Mucosa of rectum (tissue), 2 donors: ENCODE measurements around the gene PGM5.
"Not testable (repeated sequence)": the region's sequence is repeated elsewhere in the genome, so short reads cannot be mapped to it uniquely, and the experiment has no call there.

Experiments
- H3K27ac ChIP-seq, 2 donors: one replicate each; pipeline ENCODE4 v1.7.0; 2013; ENCODE audit warnings: inconsistent platforms in 2 of 2, low read depth in 2 of 2, low read length in 2 of 2
- H3K27me3 ChIP-seq, 2 donors: one replicate each; pipeline ENCODE4 v1.7.0; 2013; ENCODE audit warnings: low read length in 2 of 2; ENCODE audit not compliant: control insufficient read depth in 2 of 2, insufficient read depth in 2 of 2
- H3K36me3 ChIP-seq, 2 donors: one replicate each; pipeline ENCODE4 v1.7.0; 2013; ENCODE audit warnings: low read length in 2 of 2; ENCODE audit not compliant: control insufficient read depth in 2 of 2, insufficient read depth in 2 of 2
- H3K4me1 ChIP-seq, 2 donors: one replicate each; pipeline ENCODE4 v1.7.0; 2013; ENCODE audit warnings: low read length in 2 of 2, mild to moderate bottlenecking in 1 of 2; ENCODE audit not compliant: control insufficient read depth in 2 of 2, insufficient read depth in 2 of 2
- H3K4me3 ChIP-seq, 2 donors: one replicate each; pipeline ENCODE4 v1.7.0; 2013; ENCODE audit warnings: low read length in 2 of 2
- H3K9ac ChIP-seq, 2 donors: one replicate each; pipeline ENCODE4 v1.7.0; 2013; ENCODE audit warnings: low read length in 2 of 2, low read depth in 1 of 2, mild to moderate bottlenecking in 1 of 2
- H3K9me3 ChIP-seq, 2 donors: one replicate each; pipeline ENCODE4 v1.7.0; 2013; ENCODE audit warnings: low read length in 2 of 2; ENCODE audit not compliant: control insufficient read depth in 2 of 2
- donor health status: healthy.
- donor health status: Normal muscosa, but diverticular disease.

The PGM5 gene

GRCh38 chr9:68412754-68413153 lies 56.3 kb downstream of the PGM5 start:
- H3K9me3 ChIP-seq, H3K27ac ChIP-seq, H3K36me3 ChIP-seq, H3K4me3 ChIP-seq, H3K4me1 ChIP-seq, H3K9ac ChIP-seq, H3K27me3 ChIP-seq: not testable (repeated sequence)

GRCh38 chr9:68415065-68415464 lies 58.7 kb downstream of the PGM5 start:
- not testable (repeated sequence) for H3K9me3 ChIP-seq, H3K4me1 ChIP-seq, H3K27me3 ChIP-seq, H3K4me3 ChIP-seq, H3K27ac ChIP-seq, H3K9ac ChIP-seq, H3K36me3 ChIP-seq

GRCh38 chr9:68416936-68417564 lies 60.6 kb downstream of the PGM5 start:
- Histone ChIP-seq H3K4me1 (no peaks in the 10 kb centered on the region), H3K9ac (no peak overlapping the region), H3K27ac (no peak overlapping the region), H3K36me3 (no peaks in the 10 kb centered on the region), H3K27me3 (no peaks in the 10 kb centered on the region), H3K9me3 (no peaks in the 10 kb centered on the region), H3K4me3 (no peak overlapping the region)

DNA sequence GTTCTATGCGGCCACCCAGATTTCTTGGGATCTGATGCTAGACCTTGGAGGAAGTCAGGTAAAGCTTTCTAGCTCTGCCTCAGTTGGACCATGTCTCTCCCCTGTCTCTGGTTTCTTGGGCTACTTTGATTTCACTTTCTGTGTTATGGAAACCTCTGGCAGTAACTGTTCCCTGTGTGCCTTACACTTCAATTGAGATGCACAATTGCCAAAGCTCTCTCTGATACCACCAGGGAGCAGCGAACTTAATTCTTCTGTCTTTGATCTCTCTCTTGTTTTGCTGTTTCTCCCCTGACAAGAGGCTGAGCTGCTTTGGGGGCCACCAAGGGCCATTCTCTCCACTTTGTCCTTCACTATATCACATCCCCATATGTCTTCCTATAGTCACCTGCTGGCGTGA lies 61.4 kb downstream of the PGM5 start:
- Histone ChIP-seq H3K9me3 (no peaks in the 10 kb centered on the region), H3K27me3 (no peaks in the 10 kb centered on the region), H3K27ac (no peak overlapping the region), H3K36me3 (no peaks in the 10 kb centered on the region), H3K4me1 (no peaks in the 10 kb centered on the region), H3K9ac (no peak overlapping the region), H3K4me3 (no peak overlapping the region)

DNA sequence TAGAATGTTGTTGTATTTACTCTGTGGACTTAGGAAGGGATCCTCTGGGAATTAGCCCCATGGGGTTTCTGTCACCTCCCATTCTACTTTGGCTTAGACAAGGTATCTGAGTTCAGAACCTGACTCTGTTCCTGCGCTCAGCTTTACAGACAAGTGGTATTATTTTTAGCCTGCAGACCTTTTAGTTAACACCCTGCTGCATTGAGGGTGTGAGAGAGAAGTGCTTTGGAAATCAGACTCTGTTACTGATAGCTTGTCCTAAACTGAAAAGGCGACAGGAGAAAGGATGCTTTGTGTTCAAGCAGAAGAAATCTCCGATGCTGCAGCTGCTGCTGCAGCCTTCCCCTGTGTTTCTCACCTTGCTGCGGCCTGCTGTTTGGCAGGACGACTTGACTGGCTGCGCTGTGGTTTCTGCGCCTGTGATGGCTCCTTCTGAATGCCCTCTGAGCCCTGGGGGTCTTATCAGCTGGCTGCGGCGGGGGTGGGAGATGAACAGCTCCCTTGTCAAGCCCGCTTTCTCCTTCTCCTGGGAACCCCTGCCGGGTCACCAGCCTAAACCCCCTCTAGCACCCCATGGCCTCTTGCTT lies 61.9 kb downstream of the PGM5 start:
- no peak overlapping the region for H3K27ac ChIP-seq
- H3K4me1 ChIP-seq: no peaks in the 10 kb centered on the region
- no peak overlapping the region for H3K9ac ChIP-seq
- no peaks in the 10 kb centered on the region for H3K9me3 ChIP-seq
- H3K36me3 ChIP-seq: no peaks in the 10 kb centered on the region
- H3K4me3 ChIP-seq: no peak overlapping the region
- H3K27me3 ChIP-seq: no peaks in the 10 kb centered on the region

- Histone ChIP-seq H3K4me1 (no peaks in the 10 kb centered on the region), H3K4me3 (no peak overlapping the region), H3K9ac (no peak overlapping the region), H3K36me3 (no peaks in the 10 kb centered on the region), H3K27ac (no peak overlapping the region), H3K9me3 (no peaks in the 10 kb centered on the region), H3K27me3 (no peaks in the 10 kb centered on the region)
These were observed 63.5 kb downstream of the PGM5 start for GRCh38 chr9:68419901-68420300.

- Histone ChIP-seq H3K4me3 (no peak overlapping the region), H3K4me1 (peaks cover 0 to 3% of the 10 kb centered on the region in 2 donors), H3K36me3 (no peaks in the 10 kb centered on the region), H3K9me3 (no peaks in the 10 kb centered on the region), H3K9ac (no peak overlapping the region), H3K27me3 (no peaks in the 10 kb centered on the region), H3K27ac (peak overlapping the region in 1 of 2 donors; percentile 25)
These were observed 70.3 kb downstream of the PGM5 start for GRCh38 chr9:68426755-68427154.

DNA sequence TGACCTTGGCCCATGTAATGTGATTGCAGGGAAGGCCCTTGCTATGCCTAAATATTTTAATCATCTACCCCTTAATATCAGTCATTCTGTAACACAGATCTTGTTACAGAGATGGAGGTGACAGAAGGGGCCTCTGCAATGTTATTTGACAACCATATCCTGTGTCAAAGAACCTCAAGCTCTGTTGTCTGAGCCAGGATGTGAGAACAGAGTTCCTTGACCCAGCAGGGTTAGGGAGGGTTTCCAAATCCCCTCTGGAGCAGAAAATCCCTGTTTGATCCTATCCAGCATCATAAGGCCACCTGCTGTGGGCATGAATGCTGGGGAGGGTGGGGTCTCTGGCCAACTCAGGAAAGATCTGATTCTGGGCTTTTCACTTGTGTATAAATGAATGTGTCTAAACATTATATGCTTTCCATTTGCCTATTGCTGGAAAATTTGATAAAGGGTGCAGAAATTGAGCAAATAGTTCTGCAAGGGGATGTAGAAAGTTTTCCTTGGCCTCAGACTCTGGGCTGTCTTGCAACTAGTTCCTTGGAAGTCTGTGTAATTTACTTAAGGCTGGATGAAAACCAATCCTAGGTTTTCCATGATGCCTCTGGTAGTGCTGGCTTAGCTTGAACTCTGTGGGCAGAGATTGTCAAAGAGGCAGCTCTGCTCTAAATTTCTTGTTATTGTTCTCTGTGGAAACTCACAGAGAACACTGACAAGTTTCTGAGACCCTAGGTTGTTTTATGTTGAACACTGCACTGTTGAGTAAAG lies 71.0 kb downstream of the PGM5 start:
- Histone ChIP-seq H3K9ac (no peak overlapping the region), H3K27ac (peak overlapping the region in 1 of 2 donors; percentile 25), H3K9me3 (no peaks in the 10 kb centered on the region), H3K4me3 (no peak overlapping the region), H3K4me1 (peaks cover 0 to 3% of the 10 kb centered on the region in 2 donors), H3K27me3 (no peaks in the 10 kb centered on the region), H3K36me3 (no peaks in the 10 kb centered on the region)

GRCh38 chr9:68428481-68428880 lies 72.1 kb downstream of the PGM5 start:
- no peaks in the 10 kb centered on the region for H3K27me3 ChIP-seq
- H3K4me1 ChIP-seq: peaks cover 0 to 3% of the 10 kb centered on the region in 2 donors
- H3K9me3 ChIP-seq: no peaks in the 10 kb centered on the region
- no peak overlapping the region for H3K9ac ChIP-seq
- no peak overlapping the region for H3K4me3 ChIP-seq
- no peak overlapping the region for H3K27ac ChIP-seq
- H3K36me3 ChIP-seq: no peaks in the 10 kb centered on the region

- H3K4me1 ChIP-seq: peaks cover 0 to 3% of the 10 kb centered on the region in 2 donors
- no peaks in the 10 kb centered on the region for H3K27me3 ChIP-seq
- no peak overlapping the region for H3K4me3 ChIP-seq
- H3K9ac ChIP-seq: no peak overlapping the region
- H3K27ac ChIP-seq: no peak overlapping the region
- no peaks in the 10 kb centered on the region for H3K9me3 ChIP-seq
- no peaks in the 10 kb centered on the region for H3K36me3 ChIP-seq
These were observed 73.2 kb downstream of the PGM5 start for GRCh38 chr9:68429631-68430030.
